Diencephalon (tissue), 1 donor: ENCODE results near the gene OR2F1. TPM values are rescaled to one million over a fixed set of nuclear protein-coding genes. Genes with fewer than 3 reads are reported as not detected.

Experiments used
- total RNA-seq: library from RNA; depleted of rRNA; stranded (reverse); fragments of >200 nt; gene quantifications from one replicate; pipeline ENCODE4 v1.2.3, GENCODE V29; 2014

The OR2F1 gene
- total RNA-seq = not detected

GRCh38 chr7:143954544-143954943 is at the start of gene OR2F1:
TSS of gene OR2F1 (plus strand) at chr7:143954844. CDS start at chr7:143959971, 5,127 bp downstream.

DNA sequence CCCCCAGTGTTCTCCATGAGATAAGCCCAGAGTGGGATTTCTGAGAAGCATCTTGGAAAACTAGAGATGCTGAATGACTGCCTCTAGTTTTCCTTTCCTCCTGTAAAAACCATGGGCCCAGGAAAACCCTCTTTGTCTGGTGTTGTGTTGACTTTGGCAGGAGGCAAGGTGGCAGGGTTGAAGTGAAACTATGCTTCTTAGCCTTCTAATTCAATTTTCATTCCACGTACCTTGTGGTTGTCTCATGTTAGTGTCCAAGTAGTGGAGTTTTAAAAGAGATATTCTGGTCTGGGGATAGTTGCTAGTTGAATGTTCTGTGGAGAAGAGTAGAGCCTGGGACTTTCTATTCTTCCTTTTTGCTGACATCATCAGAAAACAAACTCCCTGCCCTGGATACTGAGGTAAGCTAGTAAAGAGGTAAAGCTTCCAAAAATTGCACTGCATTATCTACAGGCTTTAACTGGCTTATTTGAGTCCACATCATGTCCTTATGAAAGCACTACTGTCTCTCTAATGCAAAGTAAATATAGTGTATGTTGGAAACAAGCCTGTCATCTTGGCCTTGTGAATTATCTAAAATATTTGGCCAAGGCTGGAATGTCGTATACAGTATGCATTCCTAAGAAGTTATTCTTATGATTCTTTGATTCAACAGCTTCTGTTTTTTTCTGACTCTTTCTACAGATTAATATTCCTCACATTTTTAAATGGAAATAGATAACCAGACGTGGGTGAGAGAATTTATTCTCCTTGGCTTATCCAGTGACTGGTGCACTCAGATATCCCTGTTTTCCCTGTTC is 19.9 kb upstream of the OR2F1 start, which contains the start of gene OR2F2:
TSS of gene OR2F2 (plus strand) at position 708 of the 800 bp plus-strand sequence. CDS start at position 708, 0 bp downstream.

GRCh38 chr7:144000020-144000419 is 45.4 kb downstream of the OR2F1 start, which contains the start of gene OR6B1:
TSS of gene OR6B1 (plus strand) at chr7:144000320. CDS start at chr7:144003997, 3,677 bp downstream.

Other genes starting within 250 kb of the OR2F1 start
- gene CTAGE6, start 197.1 kb upstream of the OR2F1 start, total RNA-seq = not detected
- gene TCAF1, start 52.7 kb upstream of the OR2F1 start, total RNA-seq = 180 TPM
- gene OR2F2, start 19.6 kb upstream of the OR2F1 start, total RNA-seq = not detected
- gene OR6B1, start 45.5 kb downstream of the OR2F1 start, total RNA-seq = not detected
- gene OR2A5, start 94.1 kb downstream of the OR2F1 start, total RNA-seq = not detected
- gene OR2A25, start 115.0 kb downstream of the OR2F1 start, total RNA-seq = not detected
- not detected for gene OR2A12, start 131.4 kb downstream of the OR2F1 start, total RNA-seq
- gene OR2A2, start 154.7 kb downstream of the OR2F1 start, total RNA-seq = not detected
- gene OR2A14, start 168.3 kb downstream of the OR2F1 start, total RNA-seq = not detected
- gene CTAGE4, start 228.6 kb downstream of the OR2F1 start, total RNA-seq = 1.2 TPM
- 1.4 TPM for gene ARHGEF35, start 241.0 kb downstream of the OR2F1 start, total RNA-seq